HG03469 (cell line): ENCODE data around the gene ELK3.

Experiments used
- ATAC-seq: cut with Tn5 transposase; IDR thresholded peaks from one replicate; pipeline ENCODE4 v1.9.1; 2021; ENCODE audit warnings: mild to moderate bottlenecking, moderate library complexity, moderate number of reproducible peaks; ENCODE audit not compliant: unreplicated experiment

The ELK3 gene

GRCh38 chr12:96233939-96234461 is 39.8 kb downstream of the ELK3 start:
- ATAC-seq, result no peak

GRCh38 chr12:96234591-96235483 is 40.7 kb downstream of the ELK3 start:
- no peak for ATAC-seq

DNA sequence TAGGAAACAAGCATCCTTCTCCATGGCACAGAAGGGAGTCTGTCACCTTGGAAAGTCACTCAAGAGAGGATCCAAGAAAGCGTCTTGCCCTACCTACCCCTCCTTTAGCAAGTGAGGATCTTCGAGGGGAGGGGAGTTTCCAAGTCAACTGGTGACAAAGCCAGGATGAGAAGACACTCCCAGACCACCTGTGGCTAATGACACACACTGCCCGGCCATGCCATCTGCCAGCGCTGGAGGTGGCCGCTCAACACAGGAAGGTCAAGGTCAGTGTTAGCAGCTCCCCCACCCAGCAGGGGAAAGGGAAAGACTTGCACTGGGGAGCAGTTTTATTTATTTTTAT is 41.3 kb downstream of the ELK3 start:
- no peak for ATAC-seq

- ATAC-seq, result no peak
Observed at GRCh38 chr12:96236221-96236822, 42.1 kb downstream of the ELK3 start.

DNA sequence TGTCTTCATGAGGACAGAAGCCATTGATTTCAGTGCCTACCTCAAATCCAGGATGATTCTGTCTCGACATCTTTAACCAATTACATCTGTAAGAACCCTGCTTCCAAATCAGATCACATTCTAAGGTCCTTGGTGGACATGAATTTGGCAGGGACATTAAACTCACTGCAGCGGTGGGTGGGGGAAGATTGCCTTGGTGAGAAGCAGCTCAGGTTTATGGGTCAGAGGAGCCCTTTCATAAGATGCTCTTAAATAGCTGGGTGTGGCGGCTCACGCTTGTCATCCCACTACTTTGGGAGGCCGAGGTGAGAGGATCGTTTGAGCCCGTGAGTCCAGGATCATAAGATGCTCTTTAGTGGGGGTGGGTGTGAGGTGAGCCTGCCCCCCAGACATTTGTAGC is 42.9 kb downstream of the ELK3 start:
- ATAC-seq, result no peak

DNA sequence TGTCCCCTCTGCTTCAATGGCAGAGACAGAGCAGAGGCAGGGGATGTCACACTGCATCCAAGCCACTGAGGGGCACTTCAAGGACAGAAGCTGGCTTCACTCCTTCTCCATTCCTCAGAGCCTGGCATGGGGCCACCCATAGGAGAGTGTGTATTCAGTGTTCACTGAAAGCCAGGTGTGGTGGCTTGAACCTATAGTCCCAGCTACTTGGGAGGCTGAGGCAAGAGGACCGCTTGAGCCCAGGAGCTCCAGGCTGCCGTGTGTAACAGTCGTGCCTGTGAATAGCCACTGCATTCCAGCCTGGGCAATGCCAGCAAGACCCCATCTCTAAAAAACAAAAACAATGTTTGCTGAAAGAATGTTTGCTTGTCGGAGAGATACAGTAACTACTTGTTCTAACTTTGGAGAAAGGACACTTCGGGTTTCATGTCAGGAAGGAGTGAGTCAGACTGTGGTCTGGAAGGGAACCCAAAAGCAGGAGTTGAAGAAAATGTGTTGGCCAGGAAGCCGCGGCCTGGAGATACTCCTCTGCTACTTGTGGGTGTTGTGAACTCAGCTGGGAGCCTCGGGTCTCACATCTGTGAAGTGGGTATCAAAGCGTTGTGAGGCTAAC is 43.4 kb downstream of the ELK3 start:
- no peak for ATAC-seq

GRCh38 chr12:96238336-96239047 is 44.3 kb downstream of the ELK3 start:
- ATAC-seq, result no peak

DNA sequence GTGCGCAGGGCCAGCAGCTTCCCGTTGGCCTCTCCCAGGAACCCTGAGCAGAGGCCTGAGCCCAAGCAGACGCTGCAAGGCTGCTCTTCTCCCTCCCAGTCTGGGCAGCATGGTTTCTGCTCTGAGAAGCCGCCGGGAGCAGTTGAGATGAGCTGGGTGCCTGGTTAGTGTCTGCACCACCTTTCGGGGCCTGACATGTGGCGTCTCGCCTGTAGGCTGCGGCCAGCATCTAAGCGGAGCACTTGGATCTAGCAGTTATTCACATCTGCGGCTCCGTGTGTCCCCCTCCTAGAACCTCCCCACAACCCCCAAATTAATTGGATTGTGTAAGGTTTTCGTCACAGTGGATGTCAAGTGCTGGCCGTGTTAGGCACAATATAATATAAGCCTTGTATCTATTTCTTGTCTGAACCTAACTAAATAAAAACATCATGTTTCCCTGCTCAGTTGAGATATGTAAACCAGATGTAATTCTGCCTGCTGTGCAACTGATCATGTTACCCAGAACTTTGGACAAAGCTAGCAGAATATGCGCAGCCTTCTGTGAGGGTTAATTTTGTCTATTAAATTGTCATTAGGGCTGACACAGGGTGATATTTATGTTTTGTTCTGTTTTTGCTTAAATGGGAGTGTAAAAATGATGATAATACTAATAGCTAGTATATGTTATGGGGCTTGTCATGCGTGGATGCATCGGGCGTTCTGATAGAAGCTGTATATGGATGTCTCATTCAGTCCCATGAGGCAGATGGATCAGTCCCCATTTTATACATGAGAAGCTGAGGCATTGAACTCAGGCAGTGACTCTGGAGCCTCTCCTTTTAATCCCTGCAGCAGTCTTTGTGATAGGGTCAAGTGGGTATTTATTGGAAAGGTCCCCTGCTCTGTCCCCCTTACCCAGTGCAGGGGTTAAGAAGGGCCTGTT is 45.8 kb downstream of the ELK3 start:
- no peak for ATAC-seq

DNA sequence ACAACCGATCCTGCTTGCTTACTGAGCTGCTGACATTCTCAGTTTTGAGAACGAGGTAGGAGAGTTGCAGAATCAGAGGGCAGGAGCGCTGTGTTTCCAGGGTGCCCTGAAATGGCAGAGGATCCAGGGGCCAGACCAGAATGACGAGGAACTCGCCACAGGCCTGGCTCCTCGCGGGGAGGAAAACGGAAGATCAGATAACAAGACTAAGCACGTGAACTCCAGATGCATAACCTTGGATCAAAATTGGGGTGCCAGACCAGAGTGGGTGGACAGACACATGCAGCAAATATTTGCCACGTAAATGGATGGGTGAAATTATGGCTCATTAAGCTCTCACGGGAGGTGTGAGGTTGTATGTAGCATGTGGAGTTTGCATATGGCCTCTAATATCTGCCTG is 46.5 kb downstream of the ELK3 start:
- no peak for ATAC-seq

GRCh38 chr12:96241431-96241830 is 47.3 kb downstream of the ELK3 start:
- no peak for ATAC-seq

DNA sequence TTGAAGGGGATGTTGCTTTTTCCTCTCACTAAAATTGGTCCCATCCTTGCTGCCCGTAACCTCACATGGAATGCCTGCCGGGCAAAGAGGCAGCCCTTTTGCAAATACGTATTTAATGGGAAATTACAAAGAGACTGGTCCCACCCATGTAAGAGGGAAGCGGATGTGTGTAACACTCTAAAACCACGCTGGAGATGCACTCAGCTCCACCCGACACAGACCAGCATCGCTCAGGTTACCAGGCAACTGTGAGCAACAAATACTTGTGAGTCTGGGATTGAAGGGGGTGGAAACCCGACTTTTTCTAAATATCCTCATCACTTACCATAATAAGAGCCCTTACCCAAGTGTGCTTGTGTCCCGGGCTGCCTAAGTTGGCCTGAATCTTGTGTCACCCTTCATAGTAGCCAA is 47.7 kb downstream of the ELK3 start:
- ATAC-seq, result no peak

GRCh38 chr12:96242597-96242996 is 48.4 kb downstream of the ELK3 start:
- no peak for ATAC-seq

DNA sequence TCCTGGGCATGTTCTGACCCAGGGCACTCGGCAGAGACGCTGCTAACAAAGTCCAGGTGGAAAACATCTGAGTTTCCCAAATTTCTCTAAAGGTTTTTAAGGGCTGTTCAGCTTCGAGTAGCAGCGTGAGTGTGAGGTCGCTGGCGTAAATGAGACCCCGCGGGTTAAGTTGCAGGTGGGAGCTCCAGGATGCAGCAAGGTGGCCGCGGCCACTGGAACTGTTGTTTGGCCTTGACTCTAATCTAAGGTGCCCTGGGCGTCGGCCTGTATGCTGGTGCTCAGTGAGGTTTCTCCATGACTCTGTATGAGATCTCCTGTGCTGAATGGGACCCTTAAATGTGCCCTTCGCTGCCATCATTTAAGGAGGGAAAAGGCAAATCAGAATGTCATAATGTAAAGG is 50.7 kb downstream of the ELK3 start:
- ATAC-seq, result no peak

DNA sequence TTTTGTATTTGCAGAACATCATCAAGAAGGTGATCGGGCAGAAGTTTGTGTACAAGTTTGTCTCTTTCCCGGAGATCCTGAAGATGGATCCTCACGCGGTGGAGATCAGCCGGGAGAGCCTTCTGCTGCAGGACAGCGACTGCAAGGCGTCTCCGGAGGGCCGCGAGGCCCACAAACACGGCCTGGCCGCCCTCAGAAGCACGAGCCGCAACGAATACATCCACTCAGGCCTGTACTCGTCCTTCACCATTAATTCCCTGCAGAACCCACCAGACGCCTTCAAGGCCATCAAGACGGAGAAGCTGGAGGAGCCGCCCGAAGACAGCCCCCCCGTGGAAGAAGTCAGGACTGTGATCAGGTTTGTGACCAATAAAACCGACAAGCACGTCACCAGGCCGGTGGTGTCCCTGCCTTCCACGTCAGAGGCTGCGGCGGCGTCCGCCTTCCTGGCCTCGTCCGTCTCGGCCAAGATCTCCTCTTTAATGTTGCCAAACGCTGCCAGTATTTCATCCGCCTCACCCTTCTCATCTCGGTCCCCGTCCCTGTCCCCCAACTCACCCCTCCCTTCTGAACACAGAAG is 52.8 kb downstream of the ELK3 start:
- ATAC-seq, result no peak

GRCh38 chr12:96247563-96247962 is 53.4 kb downstream of the ELK3 start:
- ATAC-seq, result no peak

GRCh38 chr12:96248136-96248931 is 54.2 kb downstream of the ELK3 start:
- ATAC-seq, result no peak

DNA sequence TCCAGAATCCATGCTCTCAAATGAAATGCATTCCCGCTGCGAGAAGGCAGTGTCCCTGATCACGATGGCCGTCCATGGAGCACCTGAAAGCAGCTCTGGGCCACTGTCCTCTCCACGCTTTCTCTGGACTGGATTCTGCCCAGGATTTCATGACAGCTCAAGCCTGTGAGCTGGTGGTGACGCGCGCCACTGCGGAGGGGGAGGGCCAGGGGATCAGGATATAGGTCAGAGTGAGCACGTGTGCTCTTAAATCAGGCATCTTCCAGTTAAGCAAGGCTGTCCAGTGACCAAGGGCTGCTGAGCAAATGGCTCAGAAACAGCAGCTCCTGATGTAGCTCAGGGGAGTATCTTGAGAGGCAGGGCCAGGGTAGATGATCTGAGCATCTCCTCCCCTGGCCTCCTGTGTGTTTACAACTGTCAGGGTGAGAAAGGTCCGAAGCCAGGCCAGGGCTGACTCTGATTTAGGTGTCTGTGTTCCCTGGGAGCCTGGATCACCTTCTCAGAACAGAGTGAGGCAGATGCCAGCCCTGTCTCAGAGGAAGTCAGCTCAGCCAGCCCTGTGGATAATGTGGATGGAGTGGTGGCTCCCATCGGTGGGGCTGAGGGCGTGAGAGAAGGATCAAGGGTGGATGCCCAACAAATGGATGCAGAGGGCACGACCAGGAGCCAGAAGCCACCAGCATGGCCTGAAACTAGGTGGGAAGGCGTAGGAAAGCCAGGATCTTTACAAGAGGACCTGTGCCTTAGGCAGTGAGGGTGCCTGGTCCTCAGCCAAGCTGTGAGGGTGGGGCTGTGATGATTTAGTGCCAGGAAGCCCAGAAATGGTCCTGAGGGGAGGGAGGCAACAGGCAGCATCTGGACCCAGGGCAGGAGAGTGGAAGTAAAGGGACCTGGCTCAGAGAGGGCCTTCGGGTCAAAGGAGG is 55.3 kb downstream of the ELK3 start:
- ATAC-seq, result no peak

GRCh38 chr12:96250119-96250685 is 56.0 kb downstream of the ELK3 start:
- ATAC-seq, result no peak
